WTC11 (cell line): ENCODE results near the gene BNC1. TPM values are rescaled to one million over a fixed set of nuclear protein-coding genes. Genes with fewer than 3 reads are reported as not detected.
A peak's percentile ranks its signal among the peaks of the same experiment; 100 is the strongest.

Experiments
- ATAC-seq: fragments of 200-7000 bp; cut with Tn5 transposase; 2 replicates; pipeline ENCODE4 v1.10.0; 2021; ENCODE audit warnings: mild to moderate bottlenecking, moderate library complexity
- CTCF ChIA-PET: fragments of 300-600 bp; sonication (Branson Sonifier 250); formaldehyde crosslinking; loops from one replicate; lab custom pipeline; 2021; ENCODE audit warnings: antibody characterized with exemption; lab: Charles Lee
- POLR2A ChIA-PET: fragments of 350-600 bp; sonication (Branson Sonifier 250); formaldehyde crosslinking; loops from one replicate; lab custom pipeline; 2021; ENCODE audit warnings: antibody characterized with exemption; lab: Charles Lee
- DNase-seq: peaks from one replicate; pipeline ENCODE4 v3.0.0; 2021; ENCODE audit warnings: low spot score
- H3K27ac Mint-ChIP-seq: 2 replicates; pipeline ENCODE4 v1.8.0; 2021; ENCODE audit warnings: mixed read lengths
- H3K27me3 Mint-ChIP-seq: 2 replicates; pipeline ENCODE4 v1.8.0; 2021; ENCODE audit warnings: low read depth, mild to moderate bottlenecking, moderate library complexity, mixed read lengths
- H3K36me3 Mint-ChIP-seq: 2 replicates; pipeline ENCODE4 v1.8.0; 2021; ENCODE audit warnings: mixed read lengths
- H3K4me1 Mint-ChIP-seq: 2 replicates; pipeline ENCODE4 v1.8.0; 2022; ENCODE audit warnings: mixed read lengths
- H3K4me3 Mint-ChIP-seq: 2 replicates; pipeline ENCODE4 v1.8.0; 2021; ENCODE audit warnings: mild to moderate bottlenecking, moderate library complexity, mixed read lengths
- H3K9me3 Mint-ChIP-seq: 2 replicates; pipeline ENCODE4 v1.8.0; 2021; ENCODE audit warnings: mixed read lengths
- AR ChIP-seq: fragments of 250-450 bp; sonication (Bioruptor Pico); IDR thresholded peaks from 2 replicates; pipeline ENCODE4 v1.9.0; 2021; ENCODE audit warnings: mild to moderate bottlenecking
- ATF1 ChIP-seq: sonication (generic); formaldehyde crosslinking; IDR thresholded peaks from 2 replicates; pipeline ENCODE4 v1.8.1; 2023; ENCODE audit warnings: mild to moderate bottlenecking, moderate library complexity, missing genetic modification reagents
- CREM ChIP-seq: sonication (generic); formaldehyde crosslinking; IDR thresholded peaks from 2 replicates; pipeline ENCODE4 v1.8.1; 2022; ENCODE audit warnings: mild to moderate bottlenecking, missing genetic modification reagents, moderate library complexity
- EMX1 ChIP-seq: fragments of 250-450 bp; sonication (Bioruptor Pico); IDR thresholded peaks from 2 replicates; pipeline ENCODE4 v1.8.0; 2021; ENCODE audit warnings: mild to moderate bottlenecking
- ESRRA ChIP-seq: sonication (generic); formaldehyde crosslinking; IDR thresholded peaks from 2 replicates; pipeline ENCODE4 v1.8.1; 2022; ENCODE audit warnings: mild to moderate bottlenecking, missing genetic modification reagents, borderline replicate concordance
- ETV6 ChIP-seq: sonication (generic); formaldehyde crosslinking; IDR thresholded peaks from 2 replicates; pipeline ENCODE4 v1.8.1; 2022; ENCODE audit warnings: mild to moderate bottlenecking, missing genetic modification reagents
- FOXP4 ChIP-seq: sonication (generic); formaldehyde crosslinking; IDR thresholded peaks from 2 replicates; pipeline ENCODE4 v1.8.0; 2022; ENCODE audit warnings: mild to moderate bottlenecking, missing genetic modification reagents
- JUN ChIP-seq: sonication (generic); formaldehyde crosslinking; IDR thresholded peaks from 2 replicates; pipeline ENCODE4 v1.8.0; 2023; ENCODE audit warnings: mild to moderate bottlenecking, missing genetic modification reagents
- MAX ChIP-seq: sonication (generic); formaldehyde crosslinking; IDR thresholded peaks from 2 replicates; pipeline ENCODE4 v1.8.0; 2022; ENCODE audit warnings: mild to moderate bottlenecking, missing genetic modification reagents
- NFYB ChIP-seq: sonication (generic); formaldehyde crosslinking; conservative IDR thresholded peaks from 2 replicates; pipeline ENCODE4 v1.8.0; 2022; ENCODE audit warnings: low read depth, missing genetic modification reagents
- RELA ChIP-seq: sonication (generic); formaldehyde crosslinking; IDR thresholded peaks from 2 replicates; pipeline ENCODE4 v1.8.1; 2022; ENCODE audit warnings: missing genetic modification reagents, mild to moderate bottlenecking, borderline replicate concordance
- SOX15 ChIP-seq: fragments of 250-450 bp; sonication (Bioruptor Pico); IDR thresholded peaks from 2 replicates; pipeline ENCODE4 v1.9.0; 2021; ENCODE audit warnings: mild to moderate bottlenecking
- USF1 ChIP-seq: sonication (generic); formaldehyde crosslinking; IDR thresholded peaks from 2 replicates; pipeline ENCODE4 v1.8.0; 2022; ENCODE audit warnings: mild to moderate bottlenecking, missing genetic modification reagents
- ZNF219 ChIP-seq: sonication (generic); formaldehyde crosslinking; IDR thresholded peaks from 2 replicates; pipeline ENCODE4 v1.8.0; 2023; ENCODE audit warnings: missing genetic modification reagents, mild to moderate bottlenecking, borderline replicate concordance
- ZNF416 ChIP-seq: fragments of 250-450 bp; sonication (Bioruptor Pico); IDR thresholded peaks from 2 replicates; pipeline ENCODE4 v1.9.0; 2021; ENCODE audit warnings: mild to moderate bottlenecking, inconsistent platforms
- total RNA-seq: library from RNA; stranded (reverse); gene quantifications from 3 replicates; pipeline ENCODE4 v1.2.3, GENCODE V29; 2021
- TF ChIP-seq, protein P1 (sequence below): sonication (generic); formaldehyde crosslinking; IDR thresholded peaks from 2 replicates; pipeline ENCODE4 v1.8.1; 2022; ENCODE audit warnings: mild to moderate bottlenecking, moderate library complexity, missing genetic modification reagents
- TF ChIP-seq, protein P2 (sequence below): sonication (generic); formaldehyde crosslinking; conservative IDR thresholded peaks from 2 replicates; pipeline ENCODE4 v1.8.1; 2022; ENCODE audit warnings: mild to moderate bottlenecking, missing genetic modification reagents
- TF ChIP-seq, protein P3 (sequence below): fragments of 250-450 bp; sonication (Bioruptor Pico); IDR thresholded peaks from 2 replicates; pipeline ENCODE4 v2.1.2; 2022; ENCODE audit warnings: mild to moderate bottlenecking, moderate library complexity
- TF ChIP-seq, protein P4 (sequence below): sonication (generic); formaldehyde crosslinking; IDR thresholded peaks from 2 replicates; pipeline ENCODE4 v1.8.0; 2022; ENCODE audit warnings: missing genetic modification reagents

BNC1 gene
- total RNA-seq, 1 experiment from 2014 or later: 0.11 TPM

GRCh38 chr15:83310521-83311456 lies 26.3 kb upstream of the BNC1 start:
- no peaks in the 10 kb centered on the region for H3K36me3 Mint-ChIP-seq
- TF ChIP-seq, protein P1, sequence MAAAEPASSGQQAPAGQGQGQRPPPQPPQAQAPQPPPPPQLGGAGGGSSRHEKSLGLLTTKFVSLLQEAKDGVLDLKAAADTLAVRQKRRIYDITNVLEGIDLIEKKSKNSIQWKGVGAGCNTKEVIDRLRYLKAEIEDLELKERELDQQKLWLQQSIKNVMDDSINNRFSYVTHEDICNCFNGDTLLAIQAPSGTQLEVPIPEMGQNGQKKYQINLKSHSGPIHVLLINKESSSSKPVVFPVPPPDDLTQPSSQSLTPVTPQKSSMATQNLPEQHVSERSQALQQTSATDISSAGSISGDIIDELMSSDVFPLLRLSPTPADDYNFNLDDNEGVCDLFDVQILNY (CRISPR knock-in tag): no peak
- TF ChIP-seq, protein P2, sequence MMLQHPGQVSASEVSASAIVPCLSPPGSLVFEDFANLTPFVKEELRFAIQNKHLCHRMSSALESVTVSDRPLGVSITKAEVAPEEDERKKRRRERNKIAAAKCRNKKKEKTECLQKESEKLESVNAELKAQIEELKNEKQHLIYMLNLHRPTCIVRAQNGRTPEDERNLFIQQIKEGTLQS (CRISPR knock-in tag): no peak
- TF ChIP-seq FOXP4 (CRISPR knock-in tag) (no peak), ESRRA (CRISPR knock-in tag) (no peak), RELA (no peak), USF1 (CRISPR knock-in tag) (no peak), ZNF219 (CRISPR knock-in tag) (no peak), NFYB (CRISPR knock-in tag) (no peak), CREM (CRISPR knock-in tag) (no peak), JUN (CRISPR knock-in tag) (no peak), EMX1 (CRISPR knock-in tag) (no peak)
- TF ChIP-seq, protein P3, sequence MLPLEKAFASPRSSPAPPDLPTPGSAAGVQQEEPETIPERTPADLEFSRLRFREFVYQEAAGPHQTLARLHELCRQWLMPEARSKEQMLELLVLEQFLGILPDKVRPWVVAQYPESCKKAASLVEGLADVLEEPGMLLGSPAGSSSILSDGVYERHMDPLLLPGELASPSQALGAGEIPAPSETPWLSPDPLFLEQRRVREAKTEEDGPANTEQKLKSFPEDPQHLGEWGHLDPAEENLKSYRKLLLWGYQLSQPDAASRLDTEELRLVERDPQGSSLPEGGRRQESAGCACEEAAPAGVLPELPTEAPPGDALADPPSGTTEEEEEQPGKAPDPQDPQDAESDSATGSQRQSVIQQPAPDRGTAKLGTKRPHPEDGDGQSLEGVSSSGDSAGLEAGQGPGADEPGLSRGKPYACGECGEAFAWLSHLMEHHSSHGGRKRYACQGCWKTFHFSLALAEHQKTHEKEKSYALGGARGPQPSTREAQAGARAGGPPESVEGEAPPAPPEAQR (CRISPR knock-in tag): no peak
- TF ChIP-seq, protein P4, sequence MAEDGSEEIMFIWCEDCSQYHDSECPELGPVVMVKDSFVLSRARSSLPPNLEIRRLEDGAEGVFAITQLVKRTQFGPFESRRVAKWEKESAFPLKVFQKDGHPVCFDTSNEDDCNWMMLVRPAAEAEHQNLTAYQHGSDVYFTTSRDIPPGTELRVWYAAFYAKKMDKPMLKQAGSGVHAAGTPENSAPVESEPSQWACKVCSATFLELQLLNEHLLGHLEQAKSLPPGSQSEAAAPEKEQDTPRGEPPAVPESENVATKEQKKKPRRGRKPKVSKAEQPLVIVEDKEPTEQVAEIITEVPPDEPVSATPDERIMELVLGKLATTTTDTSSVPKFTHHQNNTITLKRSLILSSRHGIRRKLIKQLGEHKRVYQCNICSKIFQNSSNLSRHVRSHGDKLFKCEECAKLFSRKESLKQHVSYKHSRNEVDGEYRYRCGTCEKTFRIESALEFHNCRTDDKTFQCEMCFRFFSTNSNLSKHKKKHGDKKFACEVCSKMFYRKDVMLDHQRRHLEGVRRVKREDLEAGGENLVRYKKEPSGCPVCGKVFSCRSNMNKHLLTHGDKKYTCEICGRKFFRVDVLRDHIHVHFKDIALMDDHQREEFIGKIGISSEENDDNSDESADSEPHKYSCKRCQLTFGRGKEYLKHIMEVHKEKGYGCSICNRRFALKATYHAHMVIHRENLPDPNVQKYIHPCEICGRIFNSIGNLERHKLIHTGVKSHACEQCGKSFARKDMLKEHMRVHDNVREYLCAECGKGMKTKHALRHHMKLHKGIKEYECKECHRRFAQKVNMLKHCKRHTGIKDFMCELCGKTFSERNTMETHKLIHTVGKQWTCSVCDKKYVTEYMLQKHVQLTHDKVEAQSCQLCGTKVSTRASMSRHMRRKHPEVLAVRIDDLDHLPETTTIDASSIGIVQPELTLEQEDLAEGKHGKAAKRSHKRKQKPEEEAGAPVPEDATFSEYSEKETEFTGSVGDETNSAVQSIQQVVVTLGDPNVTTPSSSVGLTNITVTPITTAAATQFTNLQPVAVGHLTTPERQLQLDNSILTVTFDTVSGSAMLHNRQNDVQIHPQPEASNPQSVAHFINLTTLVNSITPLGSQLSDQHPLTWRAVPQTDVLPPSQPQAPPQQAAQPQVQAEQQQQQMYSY (CRISPR knock-in tag): no peak
- no peak overlapping the region for H3K4me3 Mint-ChIP-seq
- no peaks in the 10 kb centered on the region; the same call in 1 of the 2 replicates for H3K27me3 Mint-ChIP-seq
- H3K4me1 Mint-ChIP-seq: peaks cover 34% of the 10 kb centered on the region
- 0 out of 2 replicates have a peak, but pooled peaks cover 4% of the 10 kb centered on the region for H3K9me3 Mint-ChIP-seq
- CTCF ChIA-PET: interaction anchor here (0.7 to 1.0 kb wide), 3 partner anchors 63 to 129 kb away, joined by 3 to 7 read pairs (median 3); no protein-coding TSS in a partner anchor
- POLR2A ChIA-PET: interaction anchor here (1.2 kb wide), 1 partner anchor 11 kb away, joined by 3 read pairs; no protein-coding TSS in a partner anchor
- H3K27ac Mint-ChIP-seq: peak overlapping the region; percentile 66
- no peak for DNase-seq
- ATAC-seq: peak; percentile 65

DNA sequence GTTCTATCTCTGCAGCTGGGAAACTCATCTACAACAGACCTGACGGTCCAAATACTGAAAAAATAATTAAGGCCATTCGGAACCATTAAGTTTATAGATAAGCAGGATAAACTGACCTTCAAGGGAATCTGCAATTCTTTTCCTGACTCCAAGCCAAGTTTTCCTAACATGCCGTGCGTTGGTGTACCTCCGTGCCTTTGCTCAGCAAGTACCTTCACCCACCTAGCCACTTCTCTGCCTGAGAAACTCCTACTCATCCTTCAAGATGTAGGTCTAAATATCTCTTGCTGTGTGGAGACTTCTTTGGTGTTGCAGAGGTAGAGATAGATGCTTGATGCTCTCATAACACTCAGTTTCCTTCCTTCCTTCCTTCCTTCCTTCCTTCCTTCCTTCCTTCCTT lies 24.2 kb upstream of the BNC1 start:
- H3K9me3 Mint-ChIP-seq: 0 out of 2 replicates have a peak, but pooled peaks cover 4% of the 10 kb centered on the region
- peaks cover 3% of the 10 kb centered on the region for H3K27me3 Mint-ChIP-seq
- H3K4me3 Mint-ChIP-seq: no peak overlapping the region
- no peak for DNase-seq
- H3K27ac Mint-ChIP-seq: no peak overlapping the region
- ChIA-PET POLR2A (no interaction called here), CTCF (no interaction called here)
- no peaks in the 10 kb centered on the region for H3K36me3 Mint-ChIP-seq
- TF ChIP-seq SOX15 (no peak), MAX (no peak), AR (CRISPR knock-in tag) (no peak), ATF1 (no peak), ETV6 (CRISPR knock-in tag) (no peak), ZNF416 (CRISPR knock-in tag) (no peak)
- peaks cover 46% of the 10 kb centered on the region for H3K4me1 Mint-ChIP-seq
- no peak for ATAC-seq
